Measurements from ENCODE around the gene NPR2.

NPR2 gene

DNA sequence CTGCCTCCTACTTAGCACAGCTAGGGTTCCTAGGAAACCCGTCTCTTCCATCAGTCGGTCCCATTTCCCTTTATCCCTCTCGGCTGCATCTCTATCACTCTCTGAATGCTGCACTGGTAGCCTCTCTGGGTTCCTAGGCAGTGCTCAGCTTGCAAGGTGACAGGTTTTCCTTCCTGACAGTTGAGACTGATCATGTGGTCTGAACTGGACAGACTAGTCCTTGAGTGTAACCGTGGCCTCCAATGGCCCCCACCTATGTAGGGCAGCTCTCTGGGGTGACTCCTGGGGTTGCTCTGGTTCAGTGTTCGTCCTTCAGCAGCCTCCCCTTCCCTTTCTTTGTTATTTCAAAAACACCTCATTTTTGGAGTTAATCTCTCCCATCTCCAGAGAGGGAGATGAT, 41.4 kb downstream of the NPR2 start:
- 83 to 96% methylated on average over 4 of the region's 5 CpGs for WGBS, 2 experiments (ENCODE audit: insufficient coverage in 2 of 2)

DNA sequence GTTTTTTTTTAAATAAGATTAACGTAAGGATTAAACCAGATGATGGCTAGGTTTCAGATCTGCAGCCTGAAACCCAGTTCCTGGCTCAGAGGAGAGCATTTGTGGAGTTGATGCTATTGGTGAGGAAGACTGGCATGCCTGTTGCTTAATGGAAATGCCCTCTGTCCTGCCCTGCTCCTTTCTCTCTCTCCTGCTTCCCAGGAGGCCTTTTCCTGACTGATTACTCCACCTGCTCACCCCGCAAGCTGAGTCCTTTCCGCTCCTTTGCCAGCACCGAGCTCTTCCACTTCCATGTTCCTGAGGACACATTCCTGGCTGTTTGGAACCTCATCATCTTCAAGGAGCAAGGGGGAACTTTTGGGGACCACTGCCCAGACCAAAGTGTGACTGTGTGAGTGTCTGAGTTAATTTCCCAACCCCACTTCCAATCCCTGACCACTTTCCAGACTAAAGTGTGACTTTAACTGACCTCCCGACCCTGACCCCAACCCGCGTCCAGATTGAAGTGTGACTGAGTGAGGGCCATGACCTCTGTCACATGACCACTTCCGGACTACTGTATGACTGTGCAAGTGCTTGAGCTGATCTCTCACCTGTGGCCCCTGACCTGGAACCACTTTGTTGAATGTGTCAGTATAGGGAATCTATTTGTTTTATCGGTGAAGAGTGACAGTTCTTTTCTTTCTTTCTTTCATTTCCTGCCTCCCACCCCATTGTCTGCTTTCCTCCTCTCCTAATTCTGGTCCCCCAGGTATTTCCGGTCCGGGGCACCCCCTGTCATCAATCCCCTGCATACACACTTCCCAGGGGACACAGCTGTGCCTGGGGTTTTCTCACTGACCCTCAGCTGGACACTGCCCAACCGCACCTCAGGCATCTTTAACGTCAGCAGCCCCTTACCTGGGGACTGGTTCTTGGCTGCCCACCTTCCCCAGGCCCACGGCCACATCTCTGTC, 43.1 kb downstream of the NPR2 start:
- H3K4me3 ChIP-seq (ENCODE audit: extremely low read depth, insufficient read depth, low read length, poor library complexity, severe bottlenecking): no peak overlapping the region
- no peaks in the 10 kb centered on the region for H3K9me3 ChIP-seq (ENCODE audit: control insufficient read depth, low read length)
- peaks cover 3% of the 10 kb centered on the region for H3K4me1 ChIP-seq (ENCODE audit: control insufficient read depth, insufficient read depth, low read length, poor library complexity, severe bottlenecking)
- H3K27ac ChIP-seq (ENCODE audit: low read depth, low read length, severe bottlenecking): no peak overlapping the region
- WGBS, 2 experiments (ENCODE audit: insufficient coverage in 2 of 2): 92 to 95% methylated on average over 11 to 13 of the region's 14 CpGs
- H3K36me3 ChIP-seq (ENCODE audit: control insufficient read depth, insufficient read depth, low read length): no peaks in the 10 kb centered on the region

More for the DNA sequence above, 41.4 kb downstream of the NPR2 start:
- H3K4me3 ChIP-seq (ENCODE audit: extremely low read depth, insufficient read depth, low read length, poor library complexity, severe bottlenecking): no peak overlapping the region
- no peaks in the 10 kb centered on the region for H3K36me3 ChIP-seq (ENCODE audit: control insufficient read depth, insufficient read depth, low read length)
- no peak overlapping the region for H3K27ac ChIP-seq (ENCODE audit: low read depth, low read length, severe bottlenecking)
- H3K9me3 ChIP-seq (ENCODE audit: control insufficient read depth, low read length): no peaks in the 10 kb centered on the region
- peaks cover 6% of the 10 kb centered on the region for H3K4me1 ChIP-seq (ENCODE audit: control insufficient read depth, insufficient read depth, low read length, poor library complexity, severe bottlenecking)

DNA sequence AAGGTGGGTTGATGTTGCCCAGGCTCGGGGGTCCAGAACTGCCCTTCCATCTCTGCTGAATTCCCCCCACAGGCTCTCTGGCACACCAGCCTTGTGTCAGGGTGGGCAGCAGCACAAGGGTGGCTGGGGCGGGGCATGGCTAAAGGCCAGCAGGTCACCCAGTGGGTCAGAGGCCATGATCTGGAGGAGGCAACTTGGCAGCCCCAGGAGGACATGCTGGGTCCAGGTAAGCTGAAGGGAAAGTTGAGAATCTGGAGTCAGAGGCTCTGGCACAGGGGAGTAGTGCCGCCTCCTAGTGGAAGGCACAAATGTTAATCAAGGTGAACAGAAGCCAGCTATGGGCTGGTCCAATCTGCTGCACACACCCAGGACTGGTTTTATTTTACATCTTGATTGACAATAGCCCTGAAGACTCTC, 43.8 kb downstream of the NPR2 start:
- WGBS, 2 experiments (ENCODE audit: insufficient coverage in 2 of 2): 83 to 88% methylated on average over 1 to 3 of the region's 3 CpGs
- Histone ChIP-seq H3K4me1 (ENCODE audit: control insufficient read depth, insufficient read depth, low read length, poor library complexity, severe bottlenecking) (peaks cover 3% of the 10 kb centered on the region), H3K36me3 (ENCODE audit: control insufficient read depth, insufficient read depth, low read length) (no peaks in the 10 kb centered on the region), H3K9me3 (ENCODE audit: control insufficient read depth, low read length) (no peaks in the 10 kb centered on the region), H3K27ac (ENCODE audit: low read depth, low read length, severe bottlenecking) (no peak overlapping the region), H3K4me3 (ENCODE audit: extremely low read depth, insufficient read depth, low read length, poor library complexity, severe bottlenecking) (no peak overlapping the region)

DNA sequence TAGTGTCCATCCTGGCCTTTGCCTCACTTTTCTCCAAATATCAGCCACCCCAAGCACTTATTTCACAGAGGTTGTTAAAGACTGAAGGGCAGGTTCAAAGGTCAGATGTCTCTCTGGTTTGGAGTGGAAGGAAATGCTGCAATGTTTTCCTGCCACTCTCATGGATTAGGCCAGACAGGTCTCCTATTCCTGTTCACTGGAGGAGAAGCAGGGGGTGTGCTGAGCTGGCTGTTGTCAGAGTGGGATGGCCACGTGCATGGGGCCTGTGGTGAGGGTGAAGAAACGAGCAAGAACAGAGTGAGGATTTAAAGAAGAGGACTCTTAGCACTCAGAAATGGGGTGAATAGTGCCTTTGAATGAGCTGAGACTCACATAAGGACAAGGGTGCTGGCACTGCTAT, 44.4 kb downstream of the NPR2 start:
- 79 to 92% methylated on average over 2 of the region's 2 CpGs for WGBS, 2 experiments (ENCODE audit: insufficient coverage in 2 of 2)
- no peaks in the 10 kb centered on the region for H3K9me3 ChIP-seq (ENCODE audit: control insufficient read depth, low read length)

DNA sequence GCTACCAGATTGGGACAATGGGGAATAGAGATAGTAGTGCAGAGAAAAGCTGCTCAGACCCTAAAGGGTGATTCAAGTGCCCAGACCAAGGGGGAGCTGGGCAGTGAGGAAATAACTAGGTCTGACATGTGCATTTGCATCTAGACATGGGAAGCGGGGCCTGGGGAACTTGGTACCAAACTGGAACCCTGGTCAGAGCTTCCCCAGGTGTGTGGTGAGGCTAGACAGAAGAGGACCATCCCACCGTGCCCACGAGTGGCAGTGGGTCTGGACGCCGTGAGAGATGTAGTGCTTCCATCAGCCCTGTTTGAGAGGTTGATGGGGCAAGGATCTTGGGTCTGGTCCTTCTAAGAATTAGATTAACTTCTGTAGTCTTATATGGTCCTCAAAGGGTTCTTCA, 45.2 kb downstream of the NPR2 start:
- 100% methylated on average over 1 to 5 of the region's 5 CpGs for WGBS, 2 experiments (ENCODE audit: insufficient coverage in 2 of 2)
- Histone ChIP-seq H3K4me1 (ENCODE audit: control insufficient read depth, insufficient read depth, low read length, poor library complexity, severe bottlenecking) (peaks cover 3% of the 10 kb centered on the region), H3K36me3 (ENCODE audit: control insufficient read depth, insufficient read depth, low read length) (no peaks in the 10 kb centered on the region), H3K9me3 (ENCODE audit: control insufficient read depth, low read length) (no peaks in the 10 kb centered on the region), H3K27ac (ENCODE audit: low read depth, low read length, severe bottlenecking) (no peak overlapping the region), H3K4me3 (ENCODE audit: extremely low read depth, insufficient read depth, low read length, poor library complexity, severe bottlenecking) (no peak overlapping the region)

More for the DNA sequence above, 44.4 kb downstream of the NPR2 start:
- peaks cover 3% of the 10 kb centered on the region for H3K4me1 ChIP-seq (ENCODE audit: control insufficient read depth, insufficient read depth, low read length, poor library complexity, severe bottlenecking)
- no peaks in the 10 kb centered on the region for H3K36me3 ChIP-seq (ENCODE audit: control insufficient read depth, insufficient read depth, low read length)
- no peak overlapping the region for H3K27ac ChIP-seq (ENCODE audit: low read depth, low read length, severe bottlenecking)
- H3K4me3 ChIP-seq (ENCODE audit: extremely low read depth, insufficient read depth, low read length, poor library complexity, severe bottlenecking): no peak overlapping the region

DNA sequence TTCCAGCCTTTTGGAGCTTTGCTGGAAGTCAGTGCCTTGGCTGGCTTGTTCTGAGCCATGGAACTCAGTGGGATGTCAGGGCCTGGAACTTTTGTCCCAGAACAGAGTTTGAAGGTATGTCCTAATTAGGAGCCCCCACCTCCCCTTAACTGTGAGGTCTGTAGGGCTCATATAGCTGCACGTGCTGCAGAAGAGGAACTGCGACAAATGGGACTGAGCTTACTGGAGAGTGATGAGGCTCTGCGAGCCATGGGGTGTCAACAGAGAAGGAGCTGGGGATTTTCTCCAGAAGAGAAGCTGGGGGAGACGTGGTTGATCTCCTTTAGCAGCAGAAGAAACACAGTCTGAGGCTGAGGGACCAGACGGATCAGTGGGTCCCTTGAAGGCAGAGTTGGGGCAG, 48.5 kb downstream of the NPR2 start:
- H3K4me3 ChIP-seq (ENCODE audit: extremely low read depth, insufficient read depth, low read length, poor library complexity, severe bottlenecking): no peak overlapping the region
- no peak overlapping the region for H3K27ac ChIP-seq (ENCODE audit: low read depth, low read length, severe bottlenecking)
- no peaks in the 10 kb centered on the region for H3K9me3 ChIP-seq (ENCODE audit: control insufficient read depth, low read length)
- H3K4me1 ChIP-seq (ENCODE audit: control insufficient read depth, insufficient read depth, low read length, poor library complexity, severe bottlenecking): peaks cover 9% of the 10 kb centered on the region
- 96 to 98% methylated on average over 5 of the region's 5 CpGs for WGBS, 2 experiments (ENCODE audit: insufficient coverage in 2 of 2)
- H3K36me3 ChIP-seq (ENCODE audit: control insufficient read depth, insufficient read depth, low read length): no peaks in the 10 kb centered on the region

DNA sequence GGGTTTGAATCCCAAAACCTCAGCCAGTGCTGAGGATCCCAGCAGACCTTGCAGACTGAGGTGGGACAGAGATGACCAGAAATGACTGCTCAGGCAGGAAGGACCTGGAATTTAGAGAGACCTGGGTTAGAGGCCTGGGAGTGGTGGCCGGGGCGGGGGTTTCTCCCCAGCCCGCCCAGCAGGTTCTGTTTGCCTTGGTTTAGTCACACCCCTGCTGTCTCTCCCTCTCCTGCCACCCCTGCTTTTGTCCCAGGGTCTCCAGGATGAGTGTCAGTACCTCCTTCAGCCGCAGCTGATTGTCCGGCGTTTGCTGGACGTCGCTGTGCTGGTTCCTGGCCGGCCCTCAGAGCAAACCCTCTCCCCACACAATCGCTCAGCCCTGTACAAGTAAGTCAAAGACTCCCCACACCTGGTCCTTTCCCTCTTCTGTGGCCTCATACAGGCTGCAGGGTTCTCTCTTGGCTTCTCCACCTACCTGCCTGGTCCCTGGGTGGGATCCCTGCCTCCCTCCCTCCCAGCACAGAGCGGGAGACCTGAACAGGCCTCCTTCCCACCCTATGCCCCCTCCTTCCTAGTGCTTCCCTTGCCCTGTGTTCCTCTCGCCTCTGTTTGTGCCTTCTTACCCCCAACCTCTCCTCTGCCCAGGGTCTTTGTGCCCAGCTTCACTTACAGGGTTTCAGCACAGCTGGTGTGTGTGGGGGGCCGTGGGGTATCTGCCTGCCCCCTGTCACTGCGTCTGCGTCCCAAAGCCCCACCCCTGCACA, 49.7 kb downstream of the NPR2 start:
- H3K27ac ChIP-seq (ENCODE audit: low read depth, low read length, severe bottlenecking): no peak overlapping the region
- H3K4me3 ChIP-seq (ENCODE audit: extremely low read depth, insufficient read depth, low read length, poor library complexity, severe bottlenecking): no peak overlapping the region
- peaks cover 9% of the 10 kb centered on the region for H3K4me1 ChIP-seq (ENCODE audit: control insufficient read depth, insufficient read depth, low read length, poor library complexity, severe bottlenecking)
- WGBS, 2 experiments (ENCODE audit: insufficient coverage in 2 of 2): 93% methylated on average over 10 to 13 of the region's 15 CpGs
- H3K9me3 ChIP-seq (ENCODE audit: control insufficient read depth, low read length): no peaks in the 10 kb centered on the region
- no peaks in the 10 kb centered on the region for H3K36me3 ChIP-seq (ENCODE audit: control insufficient read depth, insufficient read depth, low read length)

DNA sequence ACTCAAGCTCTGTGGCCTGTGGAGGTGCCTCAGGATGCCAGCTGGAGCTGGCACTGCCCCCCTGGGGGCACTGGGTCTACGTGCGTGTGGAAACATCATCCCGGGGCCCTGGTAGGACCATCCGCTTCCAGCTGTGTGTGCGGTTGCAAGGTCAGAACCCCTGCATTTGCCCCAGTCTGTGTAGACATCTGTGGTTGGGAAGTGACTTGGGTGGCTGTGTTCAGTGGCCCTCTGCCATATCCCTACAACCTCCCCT, 50.2 kb downstream of the NPR2 start:
- H3K4me3 ChIP-seq (ENCODE audit: extremely low read depth, insufficient read depth, low read length, poor library complexity, severe bottlenecking): no peak overlapping the region
- peaks cover 9% of the 10 kb centered on the region for H3K4me1 ChIP-seq (ENCODE audit: control insufficient read depth, insufficient read depth, low read length, poor library complexity, severe bottlenecking)
- H3K36me3 ChIP-seq (ENCODE audit: control insufficient read depth, insufficient read depth, low read length): peaks cover under 1% of the 10 kb centered on the region
- 90% methylated on average over 2 of the region's 5 CpGs; no CpG with 5 or more reads in 1 of the 2 experiments for WGBS, 2 experiments (ENCODE audit: insufficient coverage in 2 of 2)
- no peak overlapping the region for H3K27ac ChIP-seq (ENCODE audit: low read depth, low read length, severe bottlenecking)
- no peaks in the 10 kb centered on the region for H3K9me3 ChIP-seq (ENCODE audit: control insufficient read depth, low read length)

DNA sequence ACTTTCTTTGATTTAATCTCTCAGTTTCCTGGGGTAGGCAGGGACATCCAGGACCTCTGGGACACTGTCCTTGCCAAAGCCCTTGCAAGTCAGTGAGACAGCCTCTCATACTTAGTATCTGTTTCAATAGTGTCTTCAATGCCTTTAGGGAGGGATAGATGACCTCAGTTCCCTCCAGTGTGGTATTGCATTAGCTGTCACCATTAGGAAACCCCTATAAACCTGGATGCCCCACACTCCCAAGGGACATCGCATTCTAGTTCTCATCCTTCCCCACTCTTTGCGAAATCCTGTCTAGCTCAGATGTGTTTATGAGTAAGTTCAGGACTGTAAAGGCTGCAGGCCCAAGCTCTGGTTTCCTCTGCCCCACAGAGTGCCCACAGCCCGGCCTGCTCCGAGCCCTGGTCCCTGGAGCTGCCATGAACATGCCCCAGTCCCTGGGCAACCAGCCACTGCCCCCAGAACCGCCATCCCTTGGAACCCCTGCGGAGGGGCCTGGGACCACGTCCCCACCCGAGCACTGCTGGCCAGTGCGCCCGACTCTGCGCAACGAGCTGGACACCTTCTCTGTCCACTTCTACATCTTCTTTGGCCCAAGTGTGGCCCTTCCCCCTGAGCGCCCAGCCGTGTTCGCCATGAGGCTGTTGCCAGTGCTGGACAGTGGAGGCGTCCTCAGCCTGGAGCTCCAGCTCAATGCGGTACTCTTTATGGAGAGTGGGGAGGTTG, 50.8 kb downstream of the NPR2 start:
- H3K4me1 ChIP-seq (ENCODE audit: control insufficient read depth, insufficient read depth, low read length, poor library complexity, severe bottlenecking): peaks cover 5% of the 10 kb centered on the region
- H3K9me3 ChIP-seq (ENCODE audit: control insufficient read depth, low read length): no peaks in the 10 kb centered on the region
- no peak overlapping the region for H3K27ac ChIP-seq (ENCODE audit: low read depth, low read length, severe bottlenecking)
- H3K36me3 ChIP-seq (ENCODE audit: control insufficient read depth, insufficient read depth, low read length): peaks cover 6% of the 10 kb centered on the region
- no peak overlapping the region for H3K4me3 ChIP-seq (ENCODE audit: extremely low read depth, insufficient read depth, low read length, poor library complexity, severe bottlenecking)
- WGBS, 2 experiments (ENCODE audit: insufficient coverage in 2 of 2): 95% methylated on average over 11 to 15 of the region's 17 CpGs

DNA sequence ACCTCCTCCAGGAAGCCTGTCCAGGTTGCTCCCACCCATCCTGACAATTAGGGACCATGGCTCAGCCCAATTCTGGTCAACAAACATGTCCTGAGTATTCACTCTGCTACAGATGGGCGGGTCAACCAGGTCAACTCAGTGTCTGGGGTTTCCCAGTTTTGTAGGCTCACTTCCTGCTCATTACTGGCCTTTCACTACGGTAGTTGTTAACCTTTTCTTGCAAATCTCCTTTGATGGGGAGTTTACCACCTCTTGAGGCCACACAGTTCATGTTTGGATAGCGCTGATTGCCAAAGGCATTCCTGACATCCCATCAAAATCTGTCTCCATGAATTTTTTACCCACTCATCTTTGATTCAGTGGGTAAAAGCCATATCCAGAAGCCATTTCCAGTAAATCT, 51.4 kb downstream of the NPR2 start:
- Histone ChIP-seq H3K9me3 (ENCODE audit: control insufficient read depth, low read length) (no peaks in the 10 kb centered on the region), H3K36me3 (ENCODE audit: control insufficient read depth, insufficient read depth, low read length) (peaks cover 7% of the 10 kb centered on the region), H3K4me1 (ENCODE audit: control insufficient read depth, insufficient read depth, low read length, poor library complexity, severe bottlenecking) (peaks cover 5% of the 10 kb centered on the region), H3K27ac (ENCODE audit: low read depth, low read length, severe bottlenecking) (no peak overlapping the region), H3K4me3 (ENCODE audit: extremely low read depth, insufficient read depth, low read length, poor library complexity, severe bottlenecking) (no peak overlapping the region)
- 79 to 100% methylated on average over 2 to 3 of the region's 3 CpGs for WGBS, 2 experiments (ENCODE audit: insufficient coverage in 2 of 2)

Data from mesodermal cell (in vitro differentiated cells).